ENCODE results near the gene TXNRD2. TPM values are rescaled to one million over a fixed set of nuclear protein-coding genes. Genes with fewer than 3 reads are reported as not detected.

The TXNRD2 gene
- total RNA-seq, 1 donor from 2014 or later: 25.7 TPM

- no peak overlapping the region for H3K4me3 ChIP-seq (ENCODE audit: insufficient read depth, low read depth, low read length)
- no peak for FAIRE-seq
- Mint-ChIP-seq H3K9me3 (ENCODE audit: unreplicated experiment) (no peaks in the 10 kb centered on the region), H3K4me1 (ENCODE audit: low read depth, unreplicated experiment) (peaks cover 14% of the 10 kb centered on the region), H3K27ac (ENCODE audit: unreplicated experiment) (no peak overlapping the region), H3K27me3 (ENCODE audit: low read depth, unreplicated experiment) (no peaks in the 10 kb centered on the region), H3K4me3 (ENCODE audit: unreplicated experiment) (no peak overlapping the region), H3K36me3 (ENCODE audit: low read depth, unreplicated experiment) (peaks cover 3% of the 10 kb centered on the region)
- H3K36me3 ChIP-seq (ENCODE audit: insufficient read depth, low read length): no peaks in the 10 kb centered on the region
- H3K79me2 ChIP-seq (ENCODE audit: insufficient read depth, low read length): no peaks in the 10 kb centered on the region
- no peak overlapping the region for H3K27ac ChIP-seq (ENCODE audit: low read depth, low read length)
- H3K4me1 ChIP-seq (ENCODE audit: insufficient read depth, low read length): no peaks in the 10 kb centered on the region
- H3K9ac ChIP-seq (ENCODE audit: low read length): no peak overlapping the region
- no peak for TF ChIP-seq CTCF (IDR thresholded peaks at IDR 0.05; ENCODE audit: insufficient read depth, low read depth, low read length)
- H3K27me3 ChIP-seq (ENCODE audit: insufficient read depth, low read length): no peaks in the 10 kb centered on the region
- DNase-seq (ENCODE audit: low read depth): no peak
- no peak overlapping the region for H2AFZ ChIP-seq (ENCODE audit: low read depth, low read length)
- H3K4me2 ChIP-seq (ENCODE audit: low read length): no peak overlapping the region
- H3K9me3 ChIP-seq (ENCODE audit: insufficient read depth, low read depth, low read length): no peaks in the 10 kb centered on the region
- no peaks in the 10 kb centered on the region for H4K20me1 ChIP-seq (ENCODE audit: insufficient read depth, low read length)
Observed at GRCh38 chr22:19863571-19863970, 78.0 kb downstream of the TXNRD2 start.

GRCh38 chr22:19862619-19863246 is 78.9 kb downstream of the TXNRD2 start:
- Histone ChIP-seq H2AFZ (ENCODE audit: low read depth, low read length) (no peak overlapping the region), H3K9me3 (ENCODE audit: insufficient read depth, low read depth, low read length) (no peaks in the 10 kb centered on the region), H3K36me3 (ENCODE audit: insufficient read depth, low read length) (no peaks in the 10 kb centered on the region), H3K79me2 (ENCODE audit: insufficient read depth, low read length) (no peaks in the 10 kb centered on the region), H4K20me1 (ENCODE audit: insufficient read depth, low read length) (no peaks in the 10 kb centered on the region), H3K9ac (ENCODE audit: low read length) (no peak overlapping the region), H3K4me2 (ENCODE audit: low read length) (no peak overlapping the region), H3K27me3 (ENCODE audit: insufficient read depth, low read length) (no peaks in the 10 kb centered on the region), H3K4me1 (ENCODE audit: insufficient read depth, low read length) (no peaks in the 10 kb centered on the region), H3K4me3 (ENCODE audit: insufficient read depth, low read depth, low read length) (no peak overlapping the region), H3K27ac (ENCODE audit: low read depth, low read length) (no peak overlapping the region)
- no peak for DNase-seq (ENCODE audit: low read depth)
- no peak for FAIRE-seq
- no peak for TF ChIP-seq CTCF (IDR thresholded peaks at IDR 0.05; ENCODE audit: insufficient read depth, low read depth, low read length)
- no peak for TF ChIP-seq EZH2 (IDR thresholded peaks at IDR 0.05; ENCODE audit: insufficient read depth, low read length)
- Mint-ChIP-seq H3K27ac (ENCODE audit: unreplicated experiment) (peak overlapping the region; percentile 9), H3K36me3 (ENCODE audit: low read depth, unreplicated experiment) (peaks cover 3% of the 10 kb centered on the region), H3K4me3 (ENCODE audit: unreplicated experiment) (no peak overlapping the region), H3K4me1 (ENCODE audit: low read depth, unreplicated experiment) (peaks cover 14% of the 10 kb centered on the region), H3K9me3 (ENCODE audit: unreplicated experiment) (no peaks in the 10 kb centered on the region), H3K27me3 (ENCODE audit: low read depth, unreplicated experiment) (no peaks in the 10 kb centered on the region)

GRCh38 chr22:19859861-19860510 is 81.6 kb downstream of the TXNRD2 start:
- H3K27ac Mint-ChIP-seq (ENCODE audit: unreplicated experiment): no peak overlapping the region
- H3K4me2 ChIP-seq (ENCODE audit: low read length): no peak overlapping the region
- no peak for FAIRE-seq
- H3K36me3 ChIP-seq (ENCODE audit: insufficient read depth, low read length): no peaks in the 10 kb centered on the region
- no peak overlapping the region for H3K9ac ChIP-seq (ENCODE audit: low read length)
- no peak overlapping the region for H3K27ac ChIP-seq (ENCODE audit: low read depth, low read length)
- peaks cover 11% of the 10 kb centered on the region for H3K4me1 ChIP-seq (ENCODE audit: insufficient read depth, low read length)
- H3K4me3 ChIP-seq (ENCODE audit: insufficient read depth, low read depth, low read length): no peak overlapping the region
- no peaks in the 10 kb centered on the region for H3K27me3 ChIP-seq (ENCODE audit: insufficient read depth, low read length)
- H3K4me3 Mint-ChIP-seq (ENCODE audit: unreplicated experiment): no peak overlapping the region
- DNase-seq (ENCODE audit: low read depth): no peak
- H3K9me3 Mint-ChIP-seq (ENCODE audit: unreplicated experiment): no peaks in the 10 kb centered on the region
- H3K79me2 ChIP-seq (ENCODE audit: insufficient read depth, low read length): peaks cover 15% of the 10 kb centered on the region
- no peaks in the 10 kb centered on the region for H3K9me3 ChIP-seq (ENCODE audit: insufficient read depth, low read depth, low read length)
- no peaks in the 10 kb centered on the region for H3K27me3 Mint-ChIP-seq (ENCODE audit: low read depth, unreplicated experiment)
- H4K20me1 ChIP-seq (ENCODE audit: insufficient read depth, low read length): no peaks in the 10 kb centered on the region
- H2AFZ ChIP-seq (ENCODE audit: low read depth, low read length): no peak overlapping the region
- H3K4me1 Mint-ChIP-seq (ENCODE audit: low read depth, unreplicated experiment): peaks cover 10% of the 10 kb centered on the region
- TF ChIP-seq EZH2 (IDR thresholded peaks at IDR 0.05; ENCODE audit: insufficient read depth, low read length) (no peak), CTCF (IDR thresholded peaks at IDR 0.05; ENCODE audit: insufficient read depth, low read depth, low read length) (no peak)
- peaks cover 3% of the 10 kb centered on the region for H3K36me3 Mint-ChIP-seq (ENCODE audit: low read depth, unreplicated experiment)
